ENCODE measurements around the gene SMARCE1. TPM values are rescaled to one million over a fixed set of nuclear protein-coding genes. Genes with fewer than 3 reads are reported as not detected.

SMARCE1 gene
- total RNA-seq, 1 donor from 2014 or later, result 130 TPM

DNA sequence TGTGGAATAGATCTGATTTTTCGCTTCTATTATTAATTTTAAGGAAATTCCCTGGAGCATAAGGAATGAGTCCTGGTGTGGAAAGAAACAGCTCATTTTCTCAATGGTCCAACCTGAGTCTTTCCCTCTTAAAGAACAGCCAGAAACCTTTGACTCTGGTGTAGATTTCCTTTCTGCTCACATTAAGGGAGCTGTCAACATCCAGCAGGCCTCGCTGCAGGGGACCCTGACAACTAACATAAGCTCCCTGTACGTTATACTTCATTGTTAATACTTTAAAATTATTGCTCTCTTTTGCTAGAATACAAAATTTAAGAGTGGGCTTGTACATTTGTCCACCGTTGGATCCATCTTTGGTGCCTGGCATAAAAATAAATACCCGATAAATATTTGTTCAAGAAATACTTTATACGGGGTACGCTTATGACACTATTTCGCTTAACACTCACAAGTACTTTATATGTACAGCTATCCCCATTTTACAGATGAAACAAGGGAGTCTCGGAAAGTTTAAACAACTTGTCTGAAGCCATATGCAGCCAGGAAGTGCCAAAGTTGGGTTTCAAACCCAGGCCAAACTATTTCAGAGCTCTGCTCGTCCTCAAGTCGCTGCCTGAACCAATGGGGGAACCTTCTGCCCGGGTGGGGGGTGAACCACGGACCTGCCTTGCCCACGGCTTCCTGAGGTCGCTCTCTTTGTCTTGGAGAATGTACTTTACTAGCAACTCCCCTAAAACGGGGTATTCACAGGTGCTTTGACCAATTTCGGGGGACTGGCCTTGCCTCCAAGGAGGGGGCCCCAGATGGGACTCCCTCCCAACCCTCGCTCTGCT is 611 bp downstream of the SMARCE1 start:
- no peak for DNase-seq (ENCODE audit: low read depth)

GRCh38 chr17:40645943-40646342 is 1.7 kb downstream of the SMARCE1 start:
- no peak for DNase-seq (ENCODE audit: low read depth)

GRCh38 chr17:40645291-40645690 is 2.3 kb downstream of the SMARCE1 start:
- no peak for DNase-seq (ENCODE audit: low read depth)

DNA sequence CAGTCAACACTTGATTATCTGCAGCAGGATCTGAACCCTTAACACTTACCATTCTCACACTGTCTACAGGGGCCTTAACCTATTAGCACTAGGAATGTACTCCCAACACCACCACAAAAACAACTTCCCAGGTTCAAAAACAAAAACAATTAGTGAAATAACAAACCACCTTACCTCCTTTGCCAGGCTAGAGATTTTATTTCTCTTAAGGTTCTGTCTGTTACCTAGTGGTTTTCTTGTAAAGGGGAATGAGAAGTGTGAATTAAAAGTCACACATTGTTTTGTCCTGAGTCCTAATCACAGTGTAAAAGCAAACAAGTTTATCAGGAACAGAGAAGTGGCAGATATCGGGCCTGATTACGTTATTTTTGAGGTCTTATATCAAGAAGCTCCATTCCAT is 9.7 kb downstream of the SMARCE1 start:
- no peak for DNase-seq (ENCODE audit: low read depth)

- DNase-seq (ENCODE audit: low read depth), result peak; percentile 21
Measured at GRCh38 chr17:40633871-40634270, 13.7 kb downstream of the SMARCE1 start.

- no peak for DNase-seq (ENCODE audit: low read depth)
Measured at GRCh38 chr17:40632216-40632615, 15.4 kb downstream of the SMARCE1 start.

- DNase-seq (ENCODE audit: low read depth), result no peak
Measured at GRCh38 chr17:40629842-40630241, 17.8 kb downstream of the SMARCE1 start.

DNA sequence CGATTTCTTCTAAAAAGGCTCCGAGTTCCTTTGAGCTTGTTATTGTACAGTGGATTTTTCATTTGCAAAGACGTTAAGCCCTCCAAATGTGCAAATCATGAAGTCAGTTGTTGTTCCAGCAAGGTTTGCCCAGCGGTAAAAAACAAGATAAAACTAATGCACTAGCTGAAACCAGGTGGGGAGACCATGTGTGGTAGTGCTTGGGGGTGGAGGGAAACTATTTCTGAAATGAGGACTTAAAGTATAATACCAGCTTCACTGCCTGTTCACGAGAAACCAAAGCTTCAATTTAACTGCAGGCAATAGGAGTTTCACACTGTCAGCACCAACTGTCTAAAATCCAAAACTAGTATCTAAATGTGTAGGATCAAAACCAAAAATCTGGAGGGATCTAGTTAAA is 22.3 kb downstream of the SMARCE1 start:
- DNase-seq (ENCODE audit: low read depth), result no peak

DNA sequence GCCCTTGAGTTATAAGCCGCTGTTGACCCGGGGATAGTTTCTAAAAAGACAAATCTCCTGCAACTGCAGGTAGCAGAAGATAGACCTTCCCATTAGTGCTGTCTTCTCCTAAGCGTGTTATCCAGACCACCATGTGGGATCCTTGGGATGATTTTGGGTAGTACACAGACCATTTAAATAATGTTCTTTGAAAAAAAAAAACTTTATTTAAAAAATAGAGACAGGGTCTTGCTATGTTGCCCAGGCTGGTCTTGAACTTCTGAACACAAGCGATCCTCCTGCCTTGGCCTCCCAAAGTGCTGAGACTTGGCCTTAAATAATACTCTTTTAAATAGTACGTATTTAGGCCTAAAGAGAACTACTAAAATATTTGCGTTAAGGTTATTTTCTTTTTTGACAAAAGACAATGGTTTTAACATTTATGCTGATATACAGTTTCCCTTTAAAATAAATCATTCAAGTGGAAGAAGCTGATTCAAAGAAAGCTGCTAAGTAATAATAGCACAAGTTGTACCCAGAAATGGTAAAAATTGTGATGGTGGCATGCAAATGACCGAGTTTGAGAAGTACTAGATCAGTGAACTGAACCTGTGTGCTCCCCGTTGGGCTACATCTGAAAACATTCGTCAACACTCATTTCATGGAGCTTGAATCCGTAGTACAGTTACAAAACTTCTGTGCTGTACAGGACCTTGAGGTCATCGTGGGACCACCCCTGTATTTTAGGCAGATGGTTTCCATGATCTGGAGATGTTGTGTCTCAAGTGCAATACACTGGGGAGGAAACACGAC is 24.0 kb downstream of the SMARCE1 start:
- no peak for DNase-seq (ENCODE audit: low read depth)

GRCh38 chr17:40622509-40622928 is 25.1 kb downstream of the SMARCE1 start:
- no peak for DNase-seq (ENCODE audit: low read depth)

DNA sequence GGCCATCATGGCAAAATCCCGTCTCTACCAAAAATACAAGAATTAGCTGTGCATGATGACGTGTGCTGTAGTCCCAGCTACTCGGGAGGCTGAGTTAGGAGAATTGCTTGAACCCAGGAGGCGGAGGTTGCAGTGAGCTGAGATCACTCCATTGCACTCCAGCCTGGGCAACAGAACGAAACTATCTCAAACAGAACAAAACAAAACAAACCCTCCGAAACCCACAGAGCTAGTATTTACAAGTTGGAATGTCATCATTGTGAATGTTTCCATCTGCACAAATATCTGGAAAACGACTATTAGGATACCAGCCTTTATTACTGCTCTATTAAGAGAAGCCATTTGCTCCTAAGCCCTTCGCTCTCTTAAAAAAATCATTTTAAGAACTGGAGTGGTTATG is 26.0 kb downstream of the SMARCE1 start:
- no peak for DNase-seq (ENCODE audit: low read depth)

DNA sequence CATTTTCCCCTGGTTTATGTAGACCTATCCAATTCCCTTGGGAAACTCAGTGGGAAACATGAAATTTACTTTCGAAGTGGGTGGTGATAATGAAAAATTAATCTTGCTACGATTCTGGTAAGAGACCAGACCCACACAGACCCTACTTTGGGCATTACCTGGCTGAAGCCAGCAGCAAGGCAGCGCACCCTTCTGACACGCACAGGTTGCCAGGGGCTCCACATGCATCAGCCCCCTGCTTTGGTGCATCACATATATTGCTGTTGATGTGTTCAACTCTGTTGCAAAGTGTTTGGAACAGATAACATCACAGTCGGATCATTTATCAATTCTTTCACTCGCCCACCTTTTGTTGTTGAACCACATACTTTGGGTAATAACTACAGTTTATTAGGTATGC is 26.6 kb downstream of the SMARCE1 start:
- no peak for DNase-seq (ENCODE audit: low read depth)

GRCh38 chr17:40618754-40619625 is 28.6 kb downstream of the SMARCE1 start:
- no peak for DNase-seq (ENCODE audit: low read depth)

- DNase-seq (ENCODE audit: low read depth), result no peak
Measured at GRCh38 chr17:40617678-40618240, 29.9 kb downstream of the SMARCE1 start.

- no peak for DNase-seq (ENCODE audit: low read depth)
Measured at GRCh38 chr17:40616592-40616991, 31.0 kb downstream of the SMARCE1 start.

- no peak for DNase-seq (ENCODE audit: low read depth)
Measured at GRCh38 chr17:40615841-40616476, 31.7 kb downstream of the SMARCE1 start.

GRCh38 chr17:40615068-40615840 is 32.4 kb downstream of the SMARCE1 start:
- peak; percentile 15 for DNase-seq (ENCODE audit: low read depth)

DNA sequence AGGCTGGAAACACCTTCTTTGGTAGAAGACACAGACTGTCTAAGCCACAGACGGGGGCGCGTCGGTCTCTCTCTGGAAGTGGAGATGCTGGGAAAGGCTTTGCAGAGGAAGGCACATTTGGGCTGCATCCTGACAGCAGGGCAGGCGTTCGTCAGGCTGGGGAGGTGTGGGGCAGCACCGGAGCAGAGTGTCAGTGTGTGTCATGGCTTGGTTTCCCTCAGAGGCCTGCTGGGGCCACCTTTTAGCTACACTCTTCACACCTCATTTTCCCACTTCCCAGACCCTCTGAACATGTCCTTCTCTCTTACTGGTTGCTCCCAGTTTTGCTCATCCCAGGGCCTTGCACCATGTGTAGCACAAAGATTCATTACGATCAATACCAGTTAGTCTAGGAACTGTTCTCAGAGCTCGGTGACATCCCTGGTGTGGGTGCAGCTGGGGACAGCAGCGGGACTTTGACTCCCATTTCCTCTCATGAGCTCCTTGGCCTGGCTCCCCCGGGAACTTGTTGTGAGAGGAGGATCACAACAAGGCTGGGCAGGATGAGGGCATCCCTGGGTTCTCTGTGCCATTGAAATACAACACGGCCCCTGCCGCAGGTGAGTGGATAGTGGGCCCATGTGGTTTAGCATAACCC is 33.1 kb downstream of the SMARCE1 start:
- DNase-seq (ENCODE audit: low read depth), result no peak

- DNase-seq (ENCODE audit: low read depth), result no peak
Measured at GRCh38 chr17:40613467-40614154, 34.0 kb downstream of the SMARCE1 start.

Measured in myocyte (in vitro differentiated cells).